Measurements from ENCODE around the gene CACNB4.

Gene CACNB4

DNA sequence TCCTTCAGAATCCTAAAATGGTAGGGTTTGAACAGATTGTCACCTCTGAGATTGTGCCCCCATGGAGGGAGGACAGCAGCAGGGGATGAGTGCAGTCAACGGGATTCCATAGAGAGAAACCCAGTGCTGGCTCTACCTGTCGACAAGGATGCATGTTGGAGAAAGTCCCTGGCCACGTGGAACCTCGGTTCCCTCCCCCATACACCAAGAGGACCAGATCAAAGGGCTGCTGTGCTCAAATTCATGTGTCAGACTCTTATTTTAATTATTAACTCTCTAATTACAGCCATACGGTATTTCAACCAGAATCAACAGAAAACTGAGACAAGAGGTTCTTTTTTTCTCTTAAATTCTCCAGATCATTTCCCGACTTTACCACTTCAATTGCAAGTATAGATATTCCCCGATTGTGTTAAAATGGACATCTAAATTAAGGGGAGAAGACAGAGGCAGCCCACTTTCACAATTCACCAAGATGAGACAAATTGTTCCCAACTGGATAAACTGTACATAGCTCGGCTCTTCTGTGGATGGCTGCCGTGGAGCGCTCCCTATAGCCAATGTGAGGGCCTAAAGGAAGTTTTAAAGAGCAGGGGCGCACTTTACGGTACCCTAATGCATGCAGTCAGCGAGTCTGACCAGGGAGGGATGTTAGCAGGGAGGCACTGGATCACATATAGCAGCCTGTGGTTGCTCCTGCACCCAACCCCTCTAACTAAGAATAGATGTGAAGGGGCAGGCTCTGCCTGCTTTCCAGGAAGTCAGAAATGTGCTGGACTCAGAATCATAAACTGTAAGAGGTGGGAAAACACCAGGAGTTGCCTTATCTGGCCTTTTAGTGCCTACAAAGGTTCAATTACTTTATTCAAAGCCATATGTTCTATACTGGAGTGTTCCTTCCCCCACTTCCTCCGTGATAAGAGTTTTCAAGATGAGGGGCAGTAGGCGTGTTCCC, 123.1 kb downstream of the CACNB4 start:
- DNase-seq (ENCODE audit: low read depth in 2 of 2) = no peak

DNA sequence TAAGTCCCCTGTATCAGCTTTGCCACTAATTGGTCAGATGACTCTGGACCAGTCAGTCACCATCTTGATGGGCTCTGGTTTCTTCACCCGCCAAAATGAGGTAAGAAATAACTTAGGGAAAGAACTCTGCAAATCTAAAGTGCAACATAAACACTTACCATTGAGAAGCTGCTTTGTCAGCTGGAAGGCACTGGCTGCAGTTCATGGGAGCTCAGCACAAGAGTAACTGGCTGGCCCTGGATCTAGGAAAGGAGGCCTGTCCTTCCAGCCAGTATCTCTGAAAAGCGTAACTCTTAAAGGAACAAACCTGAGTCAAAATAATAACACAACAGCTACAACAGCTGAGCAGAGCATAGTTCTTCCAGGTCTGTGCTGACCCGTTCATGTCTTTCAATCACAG, 123.9 kb downstream of the CACNB4 start:
- no peak for DNase-seq (ENCODE audit: low read depth in 2 of 2)

DNA sequence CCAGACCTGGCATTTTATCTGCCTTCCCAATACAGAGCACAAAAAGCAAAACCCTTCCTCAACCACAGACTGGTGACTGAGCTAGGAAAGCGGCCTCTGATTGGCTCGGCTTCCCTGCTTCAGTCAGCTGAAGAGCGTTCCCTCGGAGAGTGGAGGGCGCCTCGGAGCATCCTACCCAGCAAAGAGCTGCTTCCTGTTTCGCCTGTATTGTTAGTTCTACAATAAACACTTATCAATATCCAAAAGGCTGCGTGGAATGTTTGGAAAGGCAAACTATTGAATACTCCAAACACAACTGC, 125.0 kb downstream of the CACNB4 start:
- DNase-seq (ENCODE audit: low read depth in 2 of 2) = no peak

DNA sequence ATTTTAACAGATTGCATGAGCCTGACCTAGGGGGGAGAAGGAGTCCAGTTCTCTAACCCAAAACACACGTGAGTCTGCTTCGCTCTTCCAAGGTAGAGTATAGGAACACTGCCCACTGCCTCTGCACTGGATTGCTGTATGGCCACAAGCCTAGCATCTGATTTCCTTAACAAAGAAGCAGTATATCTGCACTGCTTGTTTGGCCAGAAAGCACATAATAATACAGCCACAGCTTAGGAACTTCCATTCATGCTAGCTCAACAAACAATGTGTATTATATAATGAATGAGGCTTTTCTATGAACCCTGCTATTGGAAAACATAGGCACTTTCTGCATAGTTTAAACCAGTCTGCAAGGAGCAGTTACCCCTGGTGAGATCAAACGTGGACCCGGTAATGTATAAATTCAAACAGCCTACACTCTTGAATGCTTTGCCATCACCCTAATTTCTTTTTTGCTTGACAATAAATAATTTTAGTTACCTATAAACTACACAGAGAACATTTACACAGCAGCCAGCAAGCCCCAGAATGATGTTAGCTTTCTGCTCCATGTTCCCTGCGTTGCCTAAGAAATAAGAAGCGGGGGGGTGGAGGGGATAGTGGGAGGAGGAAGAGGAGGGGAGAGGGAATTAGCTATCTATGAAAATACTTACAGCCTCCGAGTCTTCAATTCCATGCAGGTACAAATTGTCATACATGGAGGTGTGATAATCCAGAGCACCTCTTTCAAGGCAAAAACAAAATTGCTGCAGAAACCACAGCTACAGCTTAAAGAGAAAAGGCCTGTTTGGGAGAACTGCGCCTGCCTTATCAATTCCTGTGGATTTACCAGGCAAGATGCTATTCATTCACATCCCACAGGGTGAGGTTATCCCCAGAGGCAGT, 125.6 kb downstream of the CACNB4 start:
- no peak for DNase-seq (ENCODE audit: low read depth in 2 of 2)

DNA sequence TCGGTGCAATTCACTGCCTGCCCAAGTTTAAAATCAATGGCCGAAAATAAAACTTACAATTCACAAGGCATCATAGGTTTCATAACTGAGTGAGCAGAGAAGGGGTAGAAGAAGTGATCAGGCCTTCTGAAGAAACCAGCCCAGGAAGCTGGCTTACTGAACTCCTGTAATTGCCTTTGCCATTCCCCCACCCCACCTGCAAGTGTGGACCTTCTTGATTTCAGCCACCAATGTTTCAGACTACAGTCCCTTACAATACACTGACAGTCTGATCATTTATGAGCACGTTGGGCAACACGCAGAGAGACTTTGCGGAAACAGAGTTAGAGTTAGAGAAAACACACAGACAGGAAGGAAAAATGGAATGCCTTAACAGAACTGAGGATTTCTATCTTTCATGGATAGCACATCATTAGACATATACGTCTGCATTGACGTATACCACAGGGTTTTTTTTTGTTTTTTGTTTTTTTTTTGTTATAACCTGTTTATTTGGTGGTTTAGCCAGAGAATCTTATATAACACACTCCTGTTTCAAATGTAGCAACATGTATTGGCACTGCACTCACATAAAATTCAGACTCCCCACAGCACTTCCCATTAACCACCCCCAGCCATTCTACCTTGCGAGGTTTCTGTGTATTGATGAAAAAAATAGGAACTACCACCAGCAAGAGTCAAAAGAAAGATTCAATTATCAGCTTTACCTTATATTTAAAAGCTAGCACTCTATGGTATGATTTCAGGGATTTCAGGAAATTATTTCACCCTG, 126.4 kb downstream of the CACNB4 start:
- no peak for DNase-seq (ENCODE audit: low read depth in 2 of 2)

DNA sequence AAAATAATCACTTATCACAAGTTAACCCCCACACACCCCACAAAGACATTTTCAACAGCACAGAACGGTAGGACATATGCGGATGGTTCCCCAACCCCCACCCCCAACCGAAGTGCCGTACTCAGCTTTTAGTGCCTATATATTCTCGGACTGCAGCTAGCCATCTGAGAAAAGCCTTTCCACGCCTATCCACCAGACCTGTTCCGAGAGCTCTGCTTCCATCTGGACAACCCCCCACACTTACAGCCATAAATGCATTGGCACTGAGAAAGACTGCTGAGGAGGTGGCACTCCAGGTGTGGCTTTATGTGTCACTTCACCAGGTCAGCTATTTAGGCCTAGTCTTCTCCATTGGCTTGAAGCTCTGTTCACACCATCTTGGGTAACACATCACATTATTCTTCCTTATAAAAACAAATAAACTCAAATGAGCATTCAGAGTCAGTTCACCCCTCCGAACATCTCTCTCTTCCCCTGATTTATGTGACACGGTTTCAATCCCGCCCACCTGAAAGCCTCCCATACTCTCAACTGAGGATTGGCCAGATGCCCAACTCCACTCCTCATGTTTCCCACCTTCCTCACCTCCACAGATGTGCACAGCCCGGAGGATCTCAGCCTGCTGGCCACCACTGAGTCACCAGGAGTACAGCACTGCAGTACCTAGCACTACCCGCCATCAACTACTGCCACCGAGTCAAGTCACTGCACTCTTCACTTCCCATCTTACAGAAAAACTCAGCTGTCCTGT, 127.4 kb downstream of the CACNB4 start:
- DNase-seq (ENCODE audit: low read depth in 2 of 2) = no peak

DNA sequence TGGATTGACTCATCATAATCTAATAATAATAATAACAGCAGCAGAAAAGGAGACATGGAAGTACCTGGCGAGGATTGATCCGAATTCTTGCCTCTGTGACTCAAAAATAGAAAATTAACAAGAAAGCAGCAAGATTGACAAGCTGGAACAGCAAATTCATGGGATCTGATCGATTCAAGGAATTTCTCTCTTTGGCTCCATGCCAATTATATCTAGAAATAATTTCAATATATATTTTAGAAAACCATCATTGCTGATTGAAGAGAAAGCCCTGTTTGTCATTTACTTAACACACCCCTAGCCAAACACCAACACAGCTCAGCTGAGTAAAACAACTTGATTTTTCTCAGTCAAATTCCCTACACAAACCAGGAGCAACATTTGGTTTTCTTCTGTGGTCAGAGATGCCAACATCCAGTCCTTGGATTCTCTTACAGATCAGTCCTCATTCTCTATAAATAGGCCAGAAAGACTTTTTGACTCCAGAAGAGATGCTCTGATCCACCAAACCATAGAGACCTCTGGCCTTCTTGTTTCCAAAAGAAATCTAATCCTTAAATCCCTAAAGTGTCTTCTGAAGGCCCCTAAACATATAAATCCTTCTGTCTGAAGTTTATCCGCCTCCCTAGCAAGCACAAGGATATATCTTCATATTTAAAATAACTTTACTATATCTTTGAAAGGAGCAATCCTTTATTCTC, 129.9 kb downstream of the CACNB4 start:
- no peak for DNase-seq (ENCODE audit: low read depth in 2 of 2)

DNA sequence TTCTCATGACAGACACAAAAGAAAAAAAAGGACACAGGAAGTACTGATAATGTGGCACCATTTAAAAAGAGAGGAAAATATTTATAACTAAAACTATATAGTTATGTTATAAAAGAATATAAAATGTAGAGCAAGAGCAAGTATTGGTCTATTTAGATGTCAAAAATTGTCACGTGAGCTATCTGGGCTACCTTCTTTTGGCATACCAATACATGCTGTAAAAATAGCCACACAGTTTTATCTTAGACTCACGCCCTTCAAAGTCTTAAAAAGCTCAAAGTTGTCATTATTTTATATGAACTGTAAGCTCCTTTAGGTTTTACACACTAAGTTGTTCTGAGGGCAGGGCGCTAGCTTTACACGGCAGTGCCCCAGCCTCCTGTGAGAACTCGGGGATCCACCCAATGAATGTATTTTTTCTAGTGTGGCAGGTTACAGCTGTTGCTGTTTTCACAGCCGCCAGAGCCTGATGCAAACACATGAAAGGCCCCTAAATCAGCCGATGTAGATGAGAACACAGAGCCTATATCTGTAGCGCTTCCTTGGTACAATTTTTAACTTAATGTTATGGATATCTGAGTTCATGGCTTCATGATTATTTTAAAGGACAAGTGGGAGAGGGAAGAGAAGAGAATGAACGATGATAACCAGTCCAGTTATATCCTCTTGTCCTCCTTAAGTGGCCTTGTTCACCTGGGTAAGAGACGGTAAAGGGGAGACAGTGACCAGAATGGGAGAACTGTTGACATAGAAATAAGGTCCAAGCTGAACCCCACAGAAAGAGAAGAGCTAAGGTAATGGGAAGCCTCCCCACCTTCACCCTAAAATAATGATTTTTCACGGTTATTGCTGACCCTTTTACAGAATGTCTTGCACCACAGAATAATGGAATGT, 130.8 kb downstream of the CACNB4 start:
- no peak for DNase-seq (ENCODE audit: low read depth in 2 of 2)

DNA sequence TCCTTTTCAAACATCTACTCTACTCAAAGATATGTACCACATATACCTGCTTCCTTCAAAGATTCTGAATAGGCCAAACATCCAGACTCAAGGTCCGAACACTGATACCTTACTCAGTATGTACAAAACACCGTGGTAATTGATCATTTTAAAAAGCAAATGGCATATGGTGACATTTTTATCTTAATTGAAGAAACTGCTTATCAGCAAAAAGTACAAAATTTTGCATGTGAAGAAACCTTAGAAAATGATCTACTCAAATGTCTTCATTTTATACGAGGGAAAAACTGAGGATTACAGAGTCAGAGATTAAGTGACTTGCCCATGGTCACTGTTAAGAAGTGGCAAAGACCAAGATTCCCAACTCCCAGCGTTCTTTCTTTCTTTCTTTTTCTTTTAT, 133.0 kb downstream of the CACNB4 start:
- no peak for DNase-seq (ENCODE audit: low read depth in 2 of 2)

DNA sequence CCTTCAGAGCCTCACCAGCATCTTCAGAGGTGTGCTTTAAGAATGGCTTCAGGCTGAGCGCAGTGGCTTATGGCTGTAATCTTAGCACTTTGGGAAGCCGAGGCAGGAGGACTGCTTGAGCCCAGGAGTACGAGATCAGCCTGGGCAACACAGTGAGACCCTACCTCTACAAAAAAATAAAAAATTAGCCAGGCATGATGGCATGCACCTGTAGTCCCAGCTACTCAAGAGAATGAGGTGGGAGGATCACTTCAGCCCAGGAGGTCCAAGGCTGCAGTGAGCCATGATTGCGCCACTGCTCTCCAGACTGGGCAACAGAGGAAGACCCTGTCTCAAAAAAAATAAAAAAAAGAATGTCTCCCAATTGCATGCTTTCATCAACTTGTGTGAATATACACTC, 137.3 kb downstream of the CACNB4 start:
- no peak for DNase-seq (ENCODE audit: low read depth in 2 of 2)

DNA sequence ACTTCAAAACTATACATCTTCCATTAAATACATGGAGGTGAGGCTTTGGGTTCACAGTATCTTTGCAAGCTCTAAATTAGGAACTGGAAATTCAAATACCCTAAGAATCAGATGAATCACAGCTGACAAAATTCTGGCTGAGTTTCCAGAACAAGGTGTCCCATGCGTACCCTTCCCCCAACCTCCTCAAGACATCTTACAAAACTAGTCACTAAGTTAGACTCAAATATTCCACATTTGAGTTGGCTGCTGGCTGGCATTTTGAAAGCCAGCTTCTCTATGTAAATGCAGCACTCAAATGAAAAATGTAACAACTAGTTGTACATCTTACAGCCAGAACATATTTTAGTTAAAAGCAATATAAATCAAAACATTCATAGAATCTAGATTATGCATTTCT, 139.6 kb downstream of the CACNB4 start:
- no peak for DNase-seq (ENCODE audit: low read depth in 2 of 2)

DNA sequence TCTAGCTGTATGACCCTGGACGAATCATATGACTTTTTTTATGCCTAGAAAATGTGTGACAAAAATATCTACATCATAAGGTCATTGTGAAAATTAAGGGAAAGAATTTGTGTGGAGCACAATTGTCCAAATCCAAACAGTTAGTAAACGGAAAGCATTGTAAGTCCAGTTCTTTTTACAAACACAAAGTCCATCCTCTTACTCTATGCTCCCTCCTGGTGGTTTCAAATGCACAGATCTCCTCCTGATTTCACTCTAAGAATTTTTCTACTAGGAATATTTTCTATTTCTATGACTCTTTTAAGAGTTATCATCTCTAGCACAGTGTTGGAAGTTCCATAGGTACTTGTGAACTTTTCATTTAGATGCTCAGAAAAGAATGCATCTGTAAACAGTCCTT, 145.4 kb downstream of the CACNB4 start:
- DNase-seq (ENCODE audit: low read depth in 2 of 2) = no peak

DNA sequence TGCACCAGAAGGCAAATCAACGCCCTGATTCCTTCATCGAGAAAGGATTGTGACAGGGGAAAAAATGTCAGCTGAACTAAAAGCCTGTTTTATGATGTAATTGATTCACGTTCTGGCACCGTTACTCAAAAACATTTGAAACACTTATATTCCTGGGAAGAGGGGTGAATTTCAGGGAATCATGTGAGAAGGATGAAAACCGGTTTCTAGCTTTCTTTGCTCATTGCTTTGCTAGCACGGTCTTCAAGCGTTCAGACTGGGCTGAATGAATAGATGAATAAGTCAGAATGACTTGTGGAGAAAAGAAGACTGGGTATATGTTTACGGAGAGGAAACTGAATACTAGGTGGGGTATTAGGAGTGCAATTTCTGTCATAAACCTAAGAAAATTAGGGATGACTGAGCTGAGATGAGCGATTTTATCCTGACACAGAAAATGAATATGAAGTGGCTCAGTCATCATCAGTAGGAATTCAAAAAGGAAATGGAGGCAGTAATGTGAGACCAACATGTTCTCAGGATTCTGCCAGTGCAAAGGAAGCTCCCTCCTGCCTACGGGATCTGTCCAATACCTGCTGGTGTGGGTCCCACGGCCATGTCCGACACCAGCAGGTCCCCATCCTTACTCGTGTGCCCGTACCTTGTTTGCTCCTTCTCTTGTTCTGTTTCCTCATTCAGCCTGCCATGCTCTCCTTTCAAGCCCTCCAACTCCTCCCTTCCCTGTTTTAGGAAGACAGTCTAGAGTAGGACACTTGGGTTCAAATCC, 146.0 kb downstream of the CACNB4 start:
- DNase-seq (ENCODE audit: low read depth in 2 of 2) = no peak

DNA sequence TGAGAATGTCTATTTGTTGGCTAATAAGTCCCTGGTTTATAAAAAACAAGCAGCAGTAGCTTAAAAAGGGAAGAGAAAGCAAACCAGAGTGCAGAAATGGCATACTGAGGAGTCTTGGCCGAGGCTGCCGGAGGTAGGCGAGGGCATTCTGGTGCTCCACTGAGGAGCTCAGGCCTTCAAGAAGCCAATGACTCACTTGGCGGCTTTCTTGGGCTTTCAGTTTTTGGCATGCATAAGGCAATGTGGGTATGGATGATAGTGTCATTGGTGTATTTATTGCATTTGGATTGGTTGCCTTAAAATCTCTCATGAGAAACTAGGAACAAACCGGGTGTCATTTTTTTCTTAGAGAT, 151.1 kb downstream of the CACNB4 start:
- no peak for DNase-seq (ENCODE audit: low read depth in 2 of 2)

DNA sequence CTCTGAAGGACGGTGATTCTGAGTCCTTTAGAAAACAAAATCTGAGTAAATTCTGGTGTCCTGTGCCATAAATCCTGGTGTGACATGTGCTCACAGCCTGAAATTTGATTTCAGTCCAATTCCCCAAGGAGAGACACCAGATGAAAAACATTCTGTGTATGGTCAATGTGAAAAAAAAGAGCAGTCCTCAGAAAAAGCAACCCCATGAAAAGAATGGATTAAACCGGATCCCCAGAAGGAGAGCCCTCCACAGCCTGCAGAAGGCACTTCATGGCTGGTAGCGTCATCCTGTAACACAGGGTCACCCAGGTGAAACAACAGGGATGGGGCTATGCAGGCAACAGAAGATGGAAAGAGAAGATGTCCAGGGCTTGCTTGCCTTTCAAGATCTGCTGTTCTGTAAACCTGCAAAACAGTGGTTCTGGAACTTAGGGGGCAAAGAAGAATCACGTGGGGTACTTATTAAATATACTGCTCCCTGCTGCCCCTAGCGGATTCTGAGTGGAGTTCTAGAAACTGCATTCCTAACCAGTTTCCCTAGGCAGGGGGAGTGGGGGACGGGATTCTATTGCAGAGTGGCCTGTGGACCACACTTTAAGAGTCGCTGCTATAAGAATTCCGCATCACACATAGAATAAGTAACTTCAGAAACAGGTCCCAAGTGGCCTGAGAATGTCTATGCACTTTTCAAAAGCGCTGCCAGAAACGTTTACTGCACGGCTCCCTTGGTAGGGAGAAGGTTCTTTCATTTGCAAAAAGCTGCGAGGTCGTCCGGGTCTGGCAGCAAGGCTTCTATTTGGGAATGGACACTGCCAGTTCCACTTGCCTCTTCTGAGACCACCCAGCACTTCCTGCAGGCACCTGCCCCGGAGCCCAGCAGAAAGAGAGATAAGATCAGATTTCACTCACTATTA, 151.7 kb downstream of the CACNB4 start:
- DNase-seq (ENCODE audit: low read depth in 2 of 2) = peak; percentile 3 to 9

DNA sequence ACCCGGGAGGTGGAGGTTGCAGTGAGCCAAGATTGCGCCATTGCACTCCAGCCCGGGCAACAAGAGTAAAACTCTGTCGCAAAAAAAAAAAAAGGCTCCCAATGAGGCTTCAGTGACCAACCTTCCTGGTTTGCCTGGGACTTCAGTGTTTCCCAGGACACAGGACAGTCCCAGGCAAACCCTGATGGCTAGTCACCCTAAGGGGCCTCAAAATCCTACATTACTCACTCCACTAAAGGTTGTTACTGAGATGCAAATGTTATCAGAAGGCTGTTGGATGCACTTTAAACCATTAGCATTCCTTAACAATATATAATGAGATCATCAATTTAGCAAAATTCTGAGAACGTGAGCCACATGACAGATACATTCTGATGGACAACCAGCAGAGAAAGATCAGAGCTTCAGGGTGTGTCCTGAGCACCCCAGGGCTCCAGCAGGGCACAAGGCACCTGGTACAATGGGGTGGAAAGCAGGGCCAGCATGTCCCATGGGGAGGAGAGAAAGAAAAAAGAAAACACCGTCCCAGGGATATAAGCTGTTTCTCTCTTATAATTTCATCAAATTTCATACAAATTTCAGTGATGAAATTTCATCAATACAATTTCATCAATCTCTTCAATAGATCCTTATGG, 152.5 kb downstream of the CACNB4 start:
- DNase-seq (ENCODE audit: low read depth in 2 of 2) = no peak

DNA sequence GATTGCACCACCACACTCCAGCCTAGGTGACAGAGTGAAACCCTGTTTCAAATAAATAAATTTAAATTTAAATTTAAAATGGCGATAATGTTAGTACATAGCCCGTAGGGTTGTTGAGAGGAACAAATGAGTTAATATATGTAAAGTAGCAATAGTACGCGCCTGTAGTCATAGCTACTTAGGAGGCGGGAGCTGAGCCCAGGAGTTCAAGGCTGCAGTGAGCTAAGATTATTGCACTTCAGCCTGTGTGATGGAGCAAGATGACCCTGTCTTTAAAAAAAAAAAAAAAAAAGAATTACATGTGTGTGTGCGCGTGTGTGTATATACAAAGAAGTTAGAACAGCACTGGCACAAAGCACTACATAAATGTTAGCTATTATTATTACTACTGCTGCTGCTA, 153.2 kb downstream of the CACNB4 start:
- DNase-seq (ENCODE audit: low read depth in 2 of 2) = no peak

DNA sequence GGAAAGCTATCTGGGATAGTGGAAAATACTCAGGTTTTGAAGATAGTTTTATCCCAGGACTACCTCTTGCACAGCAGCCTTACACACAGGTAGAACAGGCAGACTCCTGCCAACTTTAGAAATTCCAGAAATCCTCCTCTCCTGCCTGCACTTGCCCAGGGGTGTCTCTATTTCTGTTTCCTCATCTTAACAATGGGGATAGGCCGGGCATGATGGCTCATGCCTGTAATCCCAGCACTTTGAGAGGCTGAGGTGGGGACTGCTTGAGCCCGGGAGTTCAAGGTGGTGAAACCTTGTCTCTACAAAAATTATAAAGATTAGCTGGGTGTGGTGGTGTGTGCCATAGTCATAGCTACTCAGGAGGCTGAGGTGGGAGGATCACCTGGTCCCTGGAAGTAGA, 153.7 kb downstream of the CACNB4 start:
- no peak for DNase-seq (ENCODE audit: low read depth in 2 of 2)

All from activated CD4-positive, alpha-beta T cell treated with anti-CD3 and anti-CD28 coated beads for 24 hours (primary cell).